D341Med (cell line): ENCODE measurements around the gene MAP7.
"Not testable (repeated sequence)": the region's sequence is repeated elsewhere in the genome, so short reads cannot be mapped to it uniquely, and the experiment has no call there.

Experiments used
- DNase-seq: peaks from one replicate; pipeline ENCODE4 v3.0.0; 2012; ENCODE audit warnings: low spot score

MAP7 gene

DNA sequence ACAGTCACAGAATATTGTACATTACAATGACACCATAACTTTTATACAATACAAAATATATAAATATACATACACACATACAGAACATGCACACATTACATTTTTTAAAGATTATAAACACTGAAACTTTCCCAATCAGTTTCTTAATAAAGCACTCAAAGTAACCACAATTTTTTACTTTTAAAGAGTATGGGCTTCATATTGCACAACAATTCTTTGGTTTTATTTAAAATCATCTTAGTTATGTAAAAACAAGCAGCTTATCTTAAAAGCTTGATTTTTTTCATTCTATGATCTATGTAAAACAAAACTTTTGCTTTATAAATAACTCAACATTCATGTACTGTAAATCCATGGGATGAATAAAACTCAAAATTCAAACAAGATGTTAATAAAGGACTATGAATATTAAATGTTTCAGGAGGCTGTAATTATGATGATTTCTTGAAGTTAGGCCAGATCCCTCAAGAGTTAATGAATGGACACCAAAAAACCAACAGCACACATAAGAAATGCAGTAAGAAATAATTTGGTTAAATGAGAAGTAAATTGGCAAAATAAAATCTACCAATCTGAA is 167.5 kb downstream of the MAP7 start:
- DNase-seq = no peak

DNA sequence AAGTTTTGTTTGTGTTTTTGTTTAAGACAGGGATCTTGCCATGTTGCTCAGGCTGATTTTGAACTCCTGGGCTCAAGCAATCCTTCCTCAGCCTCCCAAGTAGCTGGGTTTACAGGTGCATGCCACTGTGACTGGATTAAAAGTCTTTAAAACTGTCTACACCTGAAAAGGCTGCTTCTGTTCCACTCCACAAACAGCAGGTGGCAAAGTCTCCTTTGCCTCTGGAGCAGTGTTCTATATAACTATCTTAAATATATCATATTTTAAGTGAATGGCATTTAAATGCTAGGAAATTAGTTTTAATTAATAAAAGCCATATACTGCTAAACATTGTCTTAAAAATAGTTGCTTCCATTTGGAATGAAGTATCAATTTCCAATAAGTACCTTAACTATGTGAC is 171.3 kb downstream of the MAP7 start:
- DNase-seq = no peak

DNA sequence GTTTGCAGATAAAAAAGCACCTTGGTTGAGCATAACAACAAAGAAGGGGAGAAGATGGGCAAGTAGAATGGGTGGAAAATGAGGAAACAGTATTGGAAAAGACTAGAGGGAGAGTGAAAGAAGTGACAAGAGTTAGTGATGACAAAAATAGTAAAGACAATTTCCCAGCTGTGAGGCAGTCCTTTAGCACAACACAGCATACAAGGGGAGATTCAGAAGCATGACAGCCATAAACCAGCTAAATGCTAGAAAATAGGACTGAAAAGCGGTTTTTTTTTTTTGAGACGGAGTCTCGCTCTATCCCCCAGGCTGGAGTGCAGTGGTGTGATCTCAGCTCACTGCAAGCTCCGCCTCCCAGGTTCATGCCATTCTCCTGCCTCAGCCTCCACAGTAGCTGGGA is 174.4 kb downstream of the MAP7 start:
- not testable (repeated sequence) for DNase-seq

DNA sequence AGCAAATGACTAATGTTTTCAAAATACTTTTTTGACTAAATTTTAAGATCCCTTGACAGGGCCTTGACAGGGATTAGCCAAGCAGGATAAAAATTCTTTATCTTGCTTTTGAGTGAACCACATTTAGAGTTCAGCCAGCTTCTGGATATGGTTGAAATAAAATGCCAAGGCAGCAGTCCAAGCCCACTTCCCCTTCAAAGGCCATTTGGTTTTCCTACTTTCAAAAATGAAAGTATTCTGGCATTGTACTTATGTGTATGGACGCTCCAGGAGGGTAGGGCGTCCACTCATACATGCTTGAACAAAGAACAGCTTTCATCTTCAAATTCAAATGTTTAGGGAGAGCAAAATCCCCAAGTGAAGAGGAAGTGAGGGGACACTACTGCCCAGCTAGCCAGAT is 178.3 kb downstream of the MAP7 start:
- no peak for DNase-seq

DNA sequence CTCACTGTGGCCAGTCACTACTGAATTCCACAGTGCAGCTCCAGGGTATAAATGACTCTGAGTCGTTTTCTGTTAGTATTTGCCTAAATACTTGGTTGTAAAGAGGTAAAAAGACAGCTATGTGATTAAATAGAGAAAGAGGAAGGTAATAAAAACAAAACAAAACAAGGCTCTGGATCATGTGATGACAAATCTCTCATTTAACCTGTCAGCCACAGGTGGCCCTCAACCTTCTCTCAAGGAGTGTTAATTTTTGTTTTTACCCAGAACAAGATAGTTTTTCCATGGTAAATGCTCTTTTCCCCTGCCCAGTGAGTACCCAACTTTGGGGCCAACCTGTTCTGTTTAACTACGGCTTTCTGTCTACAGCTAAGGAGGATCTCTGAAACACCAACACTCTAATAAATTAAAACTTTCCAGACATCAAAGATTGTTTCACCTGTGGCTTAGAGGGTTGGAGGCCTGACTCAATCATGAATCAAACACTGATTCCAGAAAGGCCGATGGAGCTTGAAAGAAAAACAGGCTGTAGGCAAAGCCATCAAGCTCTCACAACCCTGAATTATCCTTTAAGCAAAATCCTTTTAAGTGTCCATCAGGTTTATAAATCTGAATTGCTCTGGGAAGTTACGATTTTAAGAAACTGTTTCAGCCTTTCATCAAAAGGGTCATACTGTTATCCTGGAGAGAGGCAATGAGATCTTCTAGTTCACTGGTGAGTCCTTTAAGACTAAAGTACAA is 179.1 kb downstream of the MAP7 start:
- no peak for DNase-seq

DNA sequence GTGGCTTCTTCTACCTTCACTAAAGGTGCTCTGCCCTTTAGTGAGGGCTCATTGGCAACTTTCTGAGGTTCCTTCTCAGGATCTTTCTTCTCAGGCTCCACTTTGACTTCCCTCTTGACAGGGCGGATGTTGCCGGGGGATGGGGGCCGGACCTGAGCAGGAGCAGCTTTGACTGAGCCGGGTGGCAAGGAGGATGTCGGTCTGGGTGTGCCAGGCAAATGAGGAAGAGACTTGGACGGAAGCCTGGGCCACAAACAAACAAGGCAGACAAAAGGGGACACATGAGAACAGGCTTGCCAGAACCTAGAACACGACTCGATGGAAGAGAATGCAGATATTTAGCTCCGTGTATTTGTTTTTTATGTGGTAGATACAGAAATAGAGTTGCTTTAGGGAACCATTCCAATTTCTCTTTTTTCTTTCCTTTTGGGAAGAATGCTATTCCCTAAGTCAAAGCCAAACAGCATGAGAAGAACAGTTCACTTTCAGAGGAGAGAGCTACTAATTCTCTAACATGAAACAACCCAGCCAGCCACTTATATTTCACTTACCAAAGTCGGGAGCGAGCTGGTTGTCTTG is 184.4 kb downstream of the MAP7 start:
- DNase-seq = no peak

DNA sequence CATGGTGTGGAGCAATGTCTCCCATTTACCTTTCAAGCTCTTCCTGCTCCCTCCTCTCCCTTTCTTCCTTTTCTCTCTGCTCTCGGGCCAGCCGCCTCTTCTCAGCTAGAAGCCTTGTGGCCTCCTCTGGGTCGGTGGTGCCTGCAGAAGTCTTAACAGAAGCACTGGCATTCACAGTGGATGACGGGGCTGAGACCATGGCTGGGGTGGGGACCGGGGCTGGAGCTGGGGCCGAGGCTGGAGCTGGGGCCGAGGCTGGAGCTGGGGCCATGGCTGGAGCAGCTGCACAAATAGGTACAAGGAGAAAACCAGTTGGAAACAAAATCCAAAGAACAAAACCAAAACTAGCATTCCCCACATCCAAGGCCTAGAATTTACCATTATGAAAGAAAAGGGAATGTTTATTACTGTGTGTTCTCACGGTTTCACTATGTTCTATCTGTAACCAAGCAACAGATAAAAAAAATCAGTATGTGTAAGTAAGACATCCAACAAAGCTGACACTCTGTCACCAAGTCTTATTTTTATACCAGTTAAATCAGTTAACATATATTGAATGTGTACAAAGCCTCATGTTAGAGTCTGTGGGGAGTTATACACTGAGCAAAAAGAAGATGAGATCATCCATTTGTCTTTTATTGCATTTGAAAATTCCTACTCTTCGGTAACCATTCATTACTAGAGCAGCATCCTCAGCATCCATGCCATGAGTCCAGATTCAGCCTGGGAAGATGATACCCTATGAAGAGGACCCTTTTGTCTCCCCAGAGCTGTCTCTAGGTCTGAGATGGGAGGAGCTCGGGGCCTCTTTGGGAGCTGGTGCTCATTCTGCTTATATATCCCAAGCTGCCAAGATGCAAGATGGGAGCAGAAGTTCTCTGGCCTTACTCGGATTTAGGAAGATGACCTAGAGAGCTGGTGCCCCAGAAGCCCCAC is 187.5 kb downstream of the MAP7 start:
- DNase-seq = no peak

DNA sequence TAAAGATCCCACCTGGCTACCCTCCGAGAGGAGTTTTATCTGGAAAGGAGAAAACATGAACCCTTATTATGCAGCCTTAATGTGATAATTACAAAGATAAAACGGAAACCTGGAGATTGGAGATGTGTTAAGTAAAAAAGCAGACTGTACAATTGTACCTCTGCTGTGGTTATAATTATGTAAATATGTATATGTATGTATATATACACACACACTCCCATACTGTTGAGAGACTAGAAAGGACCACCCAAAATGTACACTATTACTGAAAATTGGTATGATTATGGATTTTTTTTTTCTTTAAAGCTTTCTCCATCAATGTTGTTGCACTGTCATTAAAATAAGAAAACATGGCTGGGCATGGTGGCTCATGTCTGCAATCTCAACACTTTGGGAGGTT is 188.4 kb downstream of the MAP7 start:
- DNase-seq = no peak

DNA sequence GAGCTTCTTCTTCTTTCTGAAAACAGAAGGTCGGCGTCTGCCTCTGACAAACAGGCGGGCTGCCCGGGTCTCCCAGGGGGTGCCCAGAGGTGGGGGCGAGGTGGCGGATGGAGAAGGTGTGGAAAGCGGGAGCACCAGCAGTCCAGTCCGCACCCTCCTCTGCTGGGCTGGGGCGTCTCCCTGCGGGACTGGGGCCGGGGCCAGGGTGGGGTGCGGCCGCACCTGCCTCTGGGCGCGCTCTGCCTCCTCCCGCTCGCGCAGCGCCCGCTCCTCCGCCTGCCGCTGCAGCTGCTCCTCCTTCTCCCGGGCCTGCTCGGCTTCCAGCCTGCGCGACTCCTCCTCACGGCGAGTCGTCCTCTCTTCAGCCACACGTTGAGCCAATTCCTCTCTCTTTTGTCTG is 189.4 kb downstream of the MAP7 start:
- DNase-seq = no peak

DNA sequence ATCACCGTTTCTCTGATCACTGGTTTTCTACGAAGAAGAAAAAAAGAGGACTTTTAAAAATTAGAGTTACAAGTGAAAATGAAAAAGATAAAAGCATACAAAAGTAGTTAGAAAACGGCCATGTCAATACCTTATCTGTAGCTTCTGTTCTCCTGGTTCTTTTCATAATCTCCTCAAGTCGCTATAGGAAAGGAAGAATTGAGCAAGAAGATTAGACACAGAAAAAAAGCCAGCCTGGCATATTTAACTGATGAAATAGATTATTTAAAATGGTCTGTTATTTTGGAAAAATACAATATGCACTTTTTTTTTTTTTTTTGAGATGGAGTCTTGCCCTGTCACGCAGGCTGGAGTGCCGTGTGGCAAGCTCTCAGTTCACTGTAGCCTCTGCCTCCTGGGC is 190.4 kb downstream of the MAP7 start:
- DNase-seq = no peak

DNA sequence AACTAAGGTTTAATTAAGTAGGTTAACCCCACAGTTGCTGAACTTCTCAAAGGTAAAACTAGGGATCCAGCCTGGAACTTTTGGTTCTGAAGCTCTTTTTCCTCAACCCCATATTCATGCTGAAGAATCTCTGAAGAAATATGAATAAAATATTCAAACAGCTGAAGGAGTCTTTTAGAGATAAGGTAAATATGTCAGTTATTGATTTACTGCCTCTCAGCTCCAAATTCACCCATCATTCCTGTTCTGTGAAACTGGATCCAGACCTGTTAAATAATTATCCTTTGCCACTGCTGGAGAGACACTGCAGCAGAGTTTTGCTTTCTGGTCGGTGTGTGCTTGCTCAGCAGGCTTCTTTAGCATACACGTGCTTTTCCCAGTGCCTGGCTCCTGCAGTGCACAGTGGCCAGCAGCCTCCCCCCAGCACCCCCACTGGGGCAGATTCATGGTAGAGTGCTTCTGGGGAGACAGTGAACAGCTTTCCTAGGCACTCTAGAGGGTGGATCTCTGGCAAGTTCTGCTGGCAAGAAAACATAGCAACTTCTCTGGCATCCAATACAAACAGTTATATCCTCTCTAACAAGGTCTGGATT is 198.6 kb downstream of the MAP7 start:
- no peak for DNase-seq

DNA sequence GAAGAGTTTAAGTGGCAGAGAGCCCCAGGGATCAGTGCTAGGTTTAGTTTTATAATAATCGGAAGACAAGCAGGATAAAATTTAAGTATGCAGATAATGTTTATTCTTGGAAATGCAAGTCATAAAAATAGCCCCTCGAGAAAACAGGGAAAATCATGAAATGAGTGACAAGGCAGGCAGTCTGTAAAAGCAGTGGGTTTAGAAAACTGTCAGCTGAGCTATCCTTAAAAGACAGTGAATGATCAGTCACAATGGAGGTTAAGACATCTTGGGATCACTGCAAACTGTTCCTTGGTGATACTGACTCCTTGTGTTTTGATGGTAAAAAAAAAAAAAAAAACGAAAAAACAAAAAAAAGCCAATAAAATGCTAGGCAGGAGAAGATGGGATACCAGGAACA is 199.3 kb downstream of the MAP7 start:
- no peak for DNase-seq

DNA sequence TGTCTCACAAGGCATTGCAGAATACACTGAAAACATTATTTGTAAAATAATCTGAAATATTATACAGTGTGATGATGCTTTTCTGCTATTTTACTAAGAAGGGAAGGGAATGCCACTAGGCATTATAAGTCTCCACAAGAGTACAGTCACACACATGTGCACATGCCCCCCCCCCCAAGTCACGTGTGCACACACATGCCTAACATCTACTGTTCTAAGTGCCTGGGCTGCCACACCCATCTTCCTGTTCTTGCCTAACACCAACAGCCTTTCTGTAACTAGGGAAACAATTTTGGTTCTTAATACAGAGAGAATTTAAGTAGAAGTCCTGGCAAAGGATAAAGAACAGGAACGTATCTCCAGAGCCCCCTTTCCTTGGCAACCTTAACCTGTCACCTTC is 202.4 kb downstream of the MAP7 start:
- DNase-seq = no peak

DNA sequence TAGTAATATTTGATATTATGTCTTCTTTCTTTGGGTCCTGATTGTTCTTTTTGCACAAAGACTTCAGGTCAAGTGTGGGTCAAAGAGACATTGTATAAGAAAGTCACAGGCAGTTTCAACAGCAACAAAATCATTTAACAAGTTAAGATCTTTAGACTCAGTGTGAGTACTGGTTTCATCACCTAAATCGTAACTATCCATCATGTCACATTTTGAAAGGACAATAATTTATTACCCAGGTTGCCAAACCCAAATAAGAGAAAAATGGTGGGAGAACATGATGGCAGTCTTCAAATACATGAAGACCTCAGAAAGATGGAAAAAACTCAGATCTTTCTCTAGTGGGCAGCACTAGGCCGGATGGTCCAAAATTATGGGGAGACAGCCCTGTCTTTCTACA is 205.1 kb downstream of the MAP7 start:
- no peak for DNase-seq

DNA sequence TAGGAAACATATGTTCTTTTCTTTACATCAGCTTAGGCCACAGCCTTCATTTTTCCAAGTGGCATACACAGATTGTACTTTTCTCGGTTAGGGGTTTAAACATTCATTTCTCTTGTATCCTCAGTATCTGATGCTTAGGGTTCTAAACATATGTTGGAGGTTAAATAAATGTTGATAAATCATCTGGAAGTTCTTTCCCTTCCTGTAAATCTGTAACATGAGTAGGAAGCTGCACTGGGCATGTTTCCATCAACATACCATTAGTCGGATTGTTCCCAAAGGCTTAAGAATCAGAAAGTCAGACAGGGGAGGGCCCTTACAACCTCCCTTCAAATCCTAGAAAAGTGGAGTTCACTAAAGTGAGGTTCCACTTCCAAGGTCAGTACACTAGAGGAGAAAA is 205.8 kb downstream of the MAP7 start:
- DNase-seq = no peak

DNA sequence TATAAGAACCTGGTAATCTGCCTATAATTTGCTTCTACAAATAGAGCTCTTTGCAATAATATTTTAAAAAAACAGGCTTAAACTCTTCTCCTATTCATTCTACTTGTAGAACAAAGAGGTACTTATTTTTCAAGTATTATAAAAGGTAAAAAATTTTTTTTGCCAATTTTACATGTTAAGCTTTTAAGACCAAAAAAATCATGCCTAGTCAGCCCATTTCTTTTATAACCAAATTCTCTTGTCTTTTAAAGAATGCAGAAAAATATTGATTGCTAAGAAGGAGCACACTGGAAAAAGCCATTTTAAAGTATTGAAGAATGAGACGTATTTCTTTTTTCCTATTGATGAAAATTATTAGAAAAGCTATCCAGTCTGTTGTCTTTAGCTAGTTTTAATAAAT is 206.5 kb downstream of the MAP7 start:
- no peak for DNase-seq

DNA sequence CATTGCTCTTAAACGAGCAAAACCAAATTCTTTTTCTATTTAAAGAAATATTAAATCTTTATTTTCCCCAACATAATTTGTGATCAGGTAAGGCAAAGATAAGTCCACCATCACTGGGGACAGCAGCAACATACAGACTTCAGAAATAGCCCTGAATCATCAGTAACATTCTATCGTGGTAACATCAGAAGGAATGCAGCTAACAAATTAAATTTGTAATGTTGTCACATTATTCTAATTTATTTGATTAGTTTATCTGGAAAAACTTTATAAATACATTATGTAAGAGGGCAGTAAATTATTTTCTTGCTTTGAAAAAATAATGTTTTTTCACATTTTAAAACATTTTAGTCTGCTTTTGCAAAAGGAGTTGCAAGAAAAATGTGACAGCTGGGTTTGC is 206.9 kb downstream of the MAP7 start:
- DNase-seq = no peak

DNA sequence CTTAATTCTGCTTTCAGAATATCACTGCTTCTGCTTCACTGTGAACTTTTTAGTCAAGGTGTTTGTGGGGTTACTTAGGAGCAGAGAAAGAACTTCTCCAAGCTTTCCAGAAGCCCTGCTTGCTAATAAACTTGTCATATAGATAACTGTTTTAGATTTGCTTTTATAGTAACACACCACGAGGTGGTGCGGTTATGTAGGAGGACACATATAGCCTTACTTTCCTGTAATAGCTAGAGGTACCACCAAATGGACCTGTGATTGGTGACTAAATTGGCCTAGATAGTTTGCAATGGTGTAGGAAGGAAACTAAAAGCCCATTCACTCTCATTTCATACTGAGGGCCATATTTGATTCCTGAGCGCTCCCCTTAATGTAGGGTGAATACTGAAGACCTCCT is 208.3 kb downstream of the MAP7 start:
- no peak for DNase-seq

DNA sequence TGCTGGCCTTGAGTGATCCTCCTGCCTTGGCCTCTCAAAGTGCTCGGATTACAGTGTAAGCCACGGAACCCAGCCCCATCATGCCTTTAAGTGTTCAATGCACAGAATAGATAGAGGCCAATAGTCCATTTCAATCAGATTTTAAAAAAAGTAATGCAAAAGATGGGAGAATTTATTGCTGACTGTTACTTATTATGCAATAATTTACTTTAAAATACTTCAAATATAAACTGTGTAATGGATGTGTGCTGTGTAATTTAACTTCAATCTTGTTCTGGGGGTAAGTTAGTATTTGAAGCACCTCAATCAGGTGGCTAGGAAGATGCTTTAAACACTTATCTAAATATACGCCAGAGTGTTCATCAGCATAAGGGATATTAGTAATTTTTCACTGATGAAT is 208.9 kb downstream of the MAP7 start:
- no peak for DNase-seq

DNA sequence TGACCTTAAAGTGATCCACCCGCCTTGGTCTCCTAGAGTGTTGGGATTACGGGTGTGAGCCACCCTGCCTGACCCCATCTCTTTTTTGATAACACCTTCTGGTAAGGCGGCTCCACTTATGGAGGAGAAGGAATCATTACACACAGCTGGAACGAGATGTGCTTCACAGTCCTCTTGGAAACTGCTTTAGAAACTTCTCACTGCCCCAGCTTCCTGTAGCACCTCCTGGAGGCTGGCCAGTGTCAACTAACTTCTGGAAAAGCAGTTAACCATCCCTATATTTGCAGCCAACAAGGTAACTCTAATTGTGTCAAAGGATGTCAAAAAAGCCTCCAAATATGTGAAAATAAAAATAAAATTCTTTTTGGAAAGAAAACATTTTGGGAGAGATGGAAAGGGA is 211.7 kb downstream of the MAP7 start:
- no peak for DNase-seq

DNA sequence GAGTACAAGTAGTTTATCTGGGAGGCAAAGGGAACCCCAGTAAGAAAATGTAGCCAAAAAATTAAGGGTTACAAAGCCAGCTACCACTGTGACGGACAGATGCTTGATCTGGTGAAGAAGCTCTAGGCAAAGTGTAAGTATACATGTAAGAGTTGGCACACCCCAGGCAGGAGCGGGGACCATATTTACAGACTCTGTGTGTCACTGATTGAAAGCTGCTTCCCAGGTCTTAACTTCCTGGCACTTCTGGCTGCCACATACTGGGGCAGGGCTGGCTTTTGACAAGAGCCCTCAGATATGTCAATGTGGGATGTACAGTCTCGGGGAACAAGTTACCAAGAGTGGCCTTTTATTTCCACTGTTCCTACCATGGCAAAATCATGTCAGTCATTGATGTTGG is 212.6 kb downstream of the MAP7 start:
- no peak for DNase-seq

DNA sequence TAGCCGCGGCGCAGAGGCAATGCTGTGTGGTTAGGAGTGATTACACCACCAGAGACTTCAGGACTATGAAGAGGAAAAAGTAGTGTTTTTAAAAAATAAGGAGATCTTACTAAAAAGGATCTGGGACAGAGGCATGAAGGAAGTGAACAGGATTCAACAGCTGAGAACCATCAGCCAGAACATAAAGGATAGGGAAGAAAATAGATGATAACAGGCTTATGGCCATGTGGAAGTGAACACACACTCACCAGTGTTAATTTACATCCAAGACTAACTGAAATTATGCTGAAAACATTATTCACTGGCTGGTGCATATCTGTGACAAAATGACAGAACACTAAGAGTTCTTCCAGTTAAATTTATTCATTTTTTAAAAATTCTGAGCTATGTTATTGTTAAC is 213.1 kb downstream of the MAP7 start:
- DNase-seq = no peak
